Psoas muscle (tissue), 8 donors: Measurements from ENCODE around the gene NOL3. TPM values are rescaled to one million over a fixed set of nuclear protein-coding genes. Genes with fewer than 3 reads are reported as not detected.

Experiments used
- ATAC-seq, 4 donors: fragments of 200-7000 bp; cut with Tn5 transposase; one replicate each; pipeline ENCODE4 v1.9.1; 2020; ENCODE audit warnings: moderate library complexity in 3 of 4, mild to moderate bottlenecking in 2 of 4
- DNase-seq, 2 donors: peaks; one replicate each; pipeline ENCODE4 v3.0.0-alpha.2; 2020
- H3K27ac ChIP-seq: fragments of 200-600 bp; one replicate; pipeline ENCODE4 v1.8.0; 2022
- H3K27me3 ChIP-seq, 3 donors: fragments of 200-600 bp in 1 of 3; one replicate each; pipeline versions ENCODE4 v1.6.1 to v1.8.0; 2013 to 2022; ENCODE audit warnings: low read length in 2 of 3, mild to moderate bottlenecking in 2 of 3, moderate library complexity in 1 of 3; ENCODE audit not compliant: insufficient read depth in 3 of 3
- H3K36me3 ChIP-seq, 2 donors: fragments of 200-600 bp in 1 of 2; one replicate each; pipeline versions ENCODE4 v1.6.1 to v1.8.0; 2013 to 2022; ENCODE audit warnings: low read depth in 1 of 2, mild to moderate bottlenecking in 1 of 2, moderate library complexity in 1 of 2; ENCODE audit not compliant: insufficient read depth in 1 of 2
- H3K4me1 ChIP-seq: fragments of 200-600 bp; one replicate; pipeline ENCODE4 v1.8.0; 2022
- H3K4me3 ChIP-seq: fragments of 200-600 bp; one replicate; pipeline ENCODE4 v1.8.0; 2022; ENCODE audit warnings: mild to moderate bottlenecking
- H3K9me3 ChIP-seq: fragments of 200-600 bp; one replicate; pipeline ENCODE4 v1.8.0; 2022
- CTCF ChIP-seq: fragments of 200-600 bp; IDR thresholded peaks from one replicate; pipeline ENCODE4 v1.8.0; 2022; ENCODE audit warnings: antibody characterized with exemption
- WGBS, 3 donors: extraction: QIAGEN DNeasy Blood & Tissue Kit; methylation state at CpG; one replicate each; pipeline versions ENCODE4 v1.1.6 to v1.1.7; 2013; 5-methylcytosine and 5-hydroxymethylcytosine counted together
- intact Hi-C, 2 donors: fragments of 100-400 bp; cut with DNase I; formaldehyde crosslinking; loops; one replicate each; pipeline versions ENCODE4 v1.11.0 to v1.14.2; 2022
- polyA plus RNA-seq, 3 donors: library from polyadenylated mRNA; stranded (reverse); fragments of 200-250 nt; gene quantifications; one replicate each; pipeline ENCODE4 v1.2.3, GENCODE V29; 2013
- total RNA-seq, 4 donors: library from RNA; stranded (reverse); fragmentation: NEBNext Ultra II Directional in 2 of 4; extraction: Animal tissue kit (Norgen Biotek cat#: 25700) in 2 of 4; gene quantifications; one replicate each; pipeline versions ENCODE4 v1.2.1 to v1.2.4, GENCODE V29; 2021 to 2023
- donor health status: healthy with polysubstance abuse.
- donor health status: DM: no; HTN: no; CAD: no; lungs with moderate emphysema.
- donor health status: Bipolar disorder and iron deficiency.
- donor health status: healthy.
- donor health status: DM: yes; HTN: yes; CAD: no.
- donor health status: DM: no; HTN: no; CAD: no.
- donor health status: DM: no; HTN: no; CAD: no.
- donor health status: DM: yes; HTN: yes; CAD: no.

The NOL3 gene
- total and polyA plus RNA-seq, 7 donors: 53.6 to 133 (median 93.9) TPM

- H3K4me1 ChIP-seq: peaks cover 50% of the 10 kb centered on the region
- no peak for ATAC-seq
- intact Hi-C loops: no loop called here
- peak overlapping the region; percentile 67 for H3K4me3 ChIP-seq
- peak overlapping the region; percentile 97 for H3K27ac ChIP-seq
- no peak for TF ChIP-seq CTCF
- H3K36me3 ChIP-seq: peaks cover 0 to 10% of the 10 kb centered on the region in 2 donors
- no peaks in the 10 kb centered on the region for H3K27me3 ChIP-seq
- no peak for DNase-seq
- H3K9me3 ChIP-seq: no peaks in the 10 kb centered on the region
- 46 to 49% (median 47%) methylated on average over 30 to 31 of the region's 31 CpGs for WGBS, 3 donors
These were observed 4.4 kb downstream of the NOL3 start for GRCh38 chr16:67174706-67175231.

DNA sequence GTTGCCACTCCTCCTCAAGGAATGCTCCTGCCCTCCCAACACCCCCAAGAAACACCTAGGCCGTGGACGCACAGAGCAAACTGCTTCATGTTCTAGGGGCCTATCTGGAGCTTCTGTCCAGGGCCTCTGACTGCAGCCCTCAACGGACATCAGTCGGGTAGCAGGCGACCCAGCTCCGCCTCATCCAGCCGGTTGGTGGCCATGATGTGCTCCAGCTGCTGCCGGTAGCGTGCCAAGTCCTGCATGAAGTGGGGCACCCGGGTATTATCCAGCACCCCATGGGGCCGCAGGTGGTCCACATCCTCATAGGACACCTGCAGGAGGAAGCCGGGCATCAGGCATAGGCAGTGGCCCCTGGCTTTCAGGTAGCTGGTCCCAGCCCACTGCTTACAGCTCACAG lies 6.3 kb downstream of the NOL3 start:
- peaks cover 0 to 10% of the 10 kb centered on the region in 2 donors for H3K36me3 ChIP-seq
- H3K9me3 ChIP-seq: no peaks in the 10 kb centered on the region
- H3K4me3 ChIP-seq: no peak overlapping the region
- DNase-seq (no peak), ATAC-seq (no peak)
- 55 to 68% (median 58%) methylated on average over 12 of the region's 12 CpGs for WGBS, 3 donors
- no peak for TF ChIP-seq CTCF
- peaks cover 43% of the 10 kb centered on the region for H3K4me1 ChIP-seq
- intact Hi-C loops: no loop called here
- no peak overlapping the region for H3K27ac ChIP-seq
- H3K27me3 ChIP-seq: no peaks in the 10 kb centered on the region

DNA sequence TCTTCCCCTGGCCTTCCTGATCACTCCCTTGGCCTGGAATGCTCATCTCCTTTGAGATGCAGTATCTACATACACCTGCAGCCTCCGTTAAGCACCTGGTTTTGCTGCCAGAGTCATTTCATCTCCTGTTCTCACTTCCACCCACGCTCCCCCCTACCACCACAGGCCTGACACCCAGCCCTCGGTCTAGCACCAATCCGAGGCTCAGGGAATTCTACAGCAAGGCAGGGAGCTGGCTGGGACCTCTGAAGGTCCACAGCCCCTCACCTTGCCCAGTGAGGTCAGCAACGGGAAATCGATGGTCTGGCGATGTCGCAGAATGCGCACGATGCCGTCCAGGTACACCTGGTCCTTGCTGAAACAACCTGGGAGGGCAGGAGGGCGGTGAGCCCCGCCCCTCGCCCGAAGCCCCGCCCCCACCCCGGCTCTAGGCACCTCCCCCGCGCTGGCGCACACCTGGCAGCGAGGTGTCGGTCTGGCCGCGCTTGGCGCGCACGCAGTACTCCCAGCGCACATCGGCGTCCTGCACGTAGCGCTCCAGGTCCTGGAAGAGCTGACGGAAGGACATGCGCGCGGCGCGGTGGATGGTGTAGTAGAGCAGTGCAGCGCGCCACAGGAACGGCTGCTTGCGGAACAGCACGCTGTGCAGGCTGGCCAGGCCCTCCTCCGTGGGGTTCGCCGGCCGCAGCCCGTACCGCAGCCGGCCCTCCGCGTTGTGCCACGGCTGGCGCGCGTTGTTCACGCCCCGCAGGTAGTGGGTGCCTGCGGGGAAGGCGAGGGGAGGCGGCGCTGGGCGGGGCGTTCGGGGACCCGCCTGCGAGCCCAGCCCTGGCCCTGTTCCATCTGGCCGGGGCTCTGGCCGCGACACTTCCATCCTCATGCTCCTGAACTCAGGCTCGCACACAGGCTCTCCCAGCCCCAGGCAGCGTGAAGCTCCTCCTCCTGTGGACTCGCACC lies 7.7 kb downstream of the NOL3 start:
- peaks cover 41% of the 10 kb centered on the region for H3K4me1 ChIP-seq
- peak overlapping the region; percentile 34 for H3K27ac ChIP-seq
- ATAC-seq (peak; percentile 29 to 41 (median 34)), DNase-seq (peak; percentile 69 to 81)
- no peaks in the 10 kb centered on the region for H3K9me3 ChIP-seq
- TF ChIP-seq CTCF: no peak
- WGBS, 3 donors: 4 to 5% (median 5%) methylated on average over 56 to 73 of the region's 73 CpGs
- no peaks in the 10 kb centered on the region for H3K27me3 ChIP-seq
- intact Hi-C loops: no loop called here
- peak overlapping the region; percentile 60 for H3K4me3 ChIP-seq
- peaks cover 0 to 10% of the 10 kb centered on the region in 2 donors for H3K36me3 ChIP-seq

GRCh38 chr16:67179421-67180080 lies 9.2 kb downstream of the NOL3 start:
- Histone ChIP-seq H3K4me1 (peaks cover 35% of the 10 kb centered on the region), H3K36me3 (peaks cover 0 to 10% of the 10 kb centered on the region in 2 donors), H3K4me3 (no peak overlapping the region), H3K27me3 (no peaks in the 10 kb centered on the region), H3K27ac (no peak overlapping the region), H3K9me3 (no peaks in the 10 kb centered on the region)
- DNase-seq (no peak), ATAC-seq (no peak)
- no peak for TF ChIP-seq CTCF
- intact Hi-C loops: no loop called here
- WGBS, 3 donors: 86 to 90% (median 90%) methylated on average over 13 of the region's 13 CpGs
